Kidney epithelial cell (primary cell): ENCODE measurements around the gene MAN1C1. TPM values are rescaled to one million over a fixed set of nuclear protein-coding genes. Genes with fewer than 3 reads are reported as not detected.

Experiments
- DNase-seq: peaks from one replicate; pipeline ENCODE4 v3.0.0-alpha.2; 2010; ENCODE audit warnings: low read depth
- H3K27me3 ChIP-seq: 2 replicates; pipeline ENCODE4 v1.6.0; 2011; ENCODE audit warnings: low read length; ENCODE audit not compliant: control insufficient read depth, insufficient read depth
- H3K36me3 ChIP-seq: 2 replicates; pipeline ENCODE4 v1.5.1; 2011; ENCODE audit warnings: low read length; ENCODE audit not compliant: control insufficient read depth, insufficient read depth
- H3K4me3 ChIP-seq: 2 replicates; pipeline ENCODE4 v1.5.1; 2011; ENCODE audit warnings: low read depth, mild to moderate bottlenecking, control low read depth, low read length
- CTCF ChIP-seq: IDR thresholded peaks from 2 replicates; pipeline ENCODE4 v1.5.1; 2011; ENCODE audit warnings: mild to moderate bottlenecking, moderate library complexity, low read length, control low read depth, inconsistent platforms; ENCODE audit not compliant: insufficient read depth, poor library complexity, severe bottlenecking
- total RNA-seq: library from RNA; depleted of rRNA; stranded (reverse); fragments of >200 nt; gene quantifications from 2 replicates; pipeline ENCODE4 v1.2.3, GENCODE V29; 2015

MAN1C1 gene
- total RNA-seq, 1 donor from 2014 or later, result 1.4 TPM

DNA sequence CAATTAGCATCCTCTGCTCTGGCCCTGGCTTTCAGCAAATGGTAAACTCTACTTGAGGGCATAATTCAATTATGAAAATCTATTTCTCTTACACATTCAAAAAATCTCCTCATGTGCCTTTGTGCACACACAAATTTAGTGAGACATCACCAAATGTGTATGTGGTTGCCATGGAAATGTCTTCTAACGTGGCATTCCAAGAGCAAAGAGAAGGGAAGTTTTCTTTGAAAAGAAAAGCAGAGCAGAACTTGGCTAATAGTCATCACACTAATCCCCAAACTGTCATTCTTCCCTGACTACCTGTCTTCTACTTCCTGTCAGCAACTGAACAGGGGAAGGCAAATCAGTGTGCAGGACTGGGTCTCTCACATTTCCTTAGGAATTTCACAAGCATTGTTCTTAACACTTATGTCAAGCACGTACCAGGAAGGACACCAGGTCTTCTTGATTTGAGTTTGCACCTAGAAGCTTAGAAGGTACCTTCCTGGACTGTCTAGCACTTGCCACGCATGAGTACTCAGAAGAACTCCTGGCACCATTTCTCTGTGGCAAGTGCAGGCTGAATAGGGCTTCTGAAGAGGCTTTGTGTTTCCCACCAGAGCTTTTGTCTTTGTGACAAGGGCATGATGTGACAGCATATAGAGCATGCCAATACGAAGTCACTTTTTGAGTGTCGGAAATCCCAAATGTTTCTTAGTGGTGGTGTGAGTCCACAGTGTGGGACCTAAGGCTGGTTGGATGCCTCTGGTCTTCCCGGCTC is 32.3 kb downstream of the MAN1C1 start:
- H3K27me3 ChIP-seq, result peaks cover 15% of the 10 kb centered on the region
- no peak for DNase-seq
- TF ChIP-seq CTCF, result no peak
- no peaks in the 10 kb centered on the region for H3K36me3 ChIP-seq
- no peak overlapping the region for H3K4me3 ChIP-seq

DNA sequence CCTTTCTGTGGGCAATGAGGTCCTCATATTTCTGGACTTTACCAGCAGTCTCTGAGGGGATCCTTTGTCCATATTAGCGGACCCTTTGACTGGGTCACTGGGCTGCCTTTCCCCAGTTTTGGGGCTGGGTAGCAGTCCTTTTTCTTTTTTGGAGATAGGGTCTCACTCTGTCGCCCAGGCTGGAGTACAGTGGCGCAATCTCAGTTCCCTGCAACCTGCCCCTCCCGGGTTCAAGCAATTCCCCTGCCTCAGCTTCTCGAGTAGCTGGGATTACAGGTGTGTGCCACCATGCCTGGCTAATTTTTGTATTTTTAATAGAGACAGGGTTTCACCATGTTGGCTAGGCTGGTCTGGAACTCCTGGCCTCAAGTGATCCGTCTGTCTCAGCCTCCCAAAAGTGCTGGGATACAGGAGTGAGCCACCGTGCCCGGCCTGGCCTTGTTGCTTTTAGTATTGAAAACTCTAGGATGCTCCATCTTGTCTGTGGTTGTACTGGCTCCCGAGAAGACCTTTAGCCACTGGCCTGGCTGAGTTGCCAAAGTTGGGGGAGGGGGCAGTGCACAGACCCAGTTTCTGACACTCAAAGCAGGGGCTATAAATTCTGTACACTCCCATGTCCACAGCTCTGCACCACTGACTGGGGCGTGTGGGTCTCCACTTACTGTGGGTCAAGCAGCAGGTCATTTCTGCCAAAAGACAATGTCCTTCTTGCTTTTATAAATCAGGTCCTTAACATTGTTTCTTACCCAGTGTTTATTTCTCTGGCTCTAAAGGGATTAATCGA is 33.1 kb downstream of the MAN1C1 start:
- no peak for TF ChIP-seq CTCF
- no peak for DNase-seq
- no peak overlapping the region for H3K4me3 ChIP-seq
- peaks cover 15% of the 10 kb centered on the region for H3K27me3 ChIP-seq
- no peaks in the 10 kb centered on the region for H3K36me3 ChIP-seq

DNA sequence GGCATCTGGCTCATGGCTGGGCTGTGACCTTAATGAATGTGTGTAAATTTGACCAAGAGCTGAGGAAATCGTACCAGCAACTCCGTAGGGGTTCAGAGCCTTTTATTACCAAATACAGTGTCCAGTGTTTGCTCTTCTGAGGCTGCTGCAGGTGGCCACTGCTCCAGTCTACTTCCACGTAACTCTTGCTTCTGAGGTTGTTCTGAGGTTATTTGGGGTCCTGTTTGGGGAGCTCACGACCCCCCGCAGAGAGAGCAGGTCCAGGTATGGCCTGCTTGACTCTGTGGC is 33.6 kb downstream of the MAN1C1 start:
- no peak overlapping the region for H3K4me3 ChIP-seq
- no peak for DNase-seq
- H3K36me3 ChIP-seq, result no peaks in the 10 kb centered on the region
- H3K27me3 ChIP-seq, result peaks cover 11% of the 10 kb centered on the region
- no peak for TF ChIP-seq CTCF

DNA sequence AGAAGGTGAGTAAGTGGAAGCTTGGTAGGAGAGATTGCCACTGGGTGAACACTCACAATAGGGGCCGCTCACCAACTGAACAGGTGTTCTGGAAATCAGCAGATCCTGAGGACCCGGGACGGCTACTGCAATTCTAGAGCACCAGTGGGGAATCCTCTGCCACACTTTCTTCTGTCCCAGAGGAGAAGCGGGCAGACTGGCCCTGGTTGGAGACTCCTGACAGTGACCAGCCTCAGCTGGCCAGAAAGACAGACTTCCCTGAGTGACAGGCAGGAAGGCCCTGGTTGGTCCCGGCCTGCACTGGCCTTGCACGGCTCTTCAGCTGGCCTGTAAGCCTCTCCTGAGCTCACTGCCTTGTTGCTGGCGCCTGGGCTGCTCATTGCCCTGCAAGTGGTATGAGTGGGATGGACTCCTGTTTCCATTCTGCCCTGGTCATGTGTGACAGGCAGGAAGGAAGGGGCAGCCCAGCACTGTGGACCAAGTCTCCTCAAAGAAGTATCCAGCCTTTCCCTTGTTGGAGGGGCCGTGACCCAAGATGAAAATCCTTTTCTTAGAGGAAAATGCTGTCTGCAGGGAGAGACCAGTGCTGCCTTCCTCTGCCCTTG is 34.5 kb downstream of the MAN1C1 start:
- Histone ChIP-seq H3K27me3 (peaks cover 10% of the 10 kb centered on the region), H3K36me3 (no peaks in the 10 kb centered on the region), H3K4me3 (no peak overlapping the region)
- DNase-seq, result no peak
- TF ChIP-seq CTCF, result no peak

- no peaks in the 10 kb centered on the region for H3K36me3 ChIP-seq
- H3K27me3 ChIP-seq, result peaks cover 8% of the 10 kb centered on the region
- no peak overlapping the region for H3K4me3 ChIP-seq
- no peak for TF ChIP-seq CTCF
- DNase-seq, result no peak
These were observed 35.5 kb downstream of the MAN1C1 start for GRCh38 chr1:25651824-25652741.
